NB4 (cell line): ENCODE results near the gene PPFIA1.

Source experiments
- MAX ChIP-seq: IDR thresholded peaks from 2 replicates; pipeline ENCODE4 v1.6.1; 2011; ENCODE audit warnings: low read depth, low read length
- MYC ChIP-seq: IDR thresholded peaks from 2 replicates; pipeline ENCODE4 v1.6.1; 2011; ENCODE audit warnings: low read depth, low read length
- POLR2A ChIP-seq: IDR thresholded peaks from 2 replicates; pipeline ENCODE4 v1.6.1; 2011; ENCODE audit warnings: mild to moderate bottlenecking; ENCODE audit not compliant: insufficient read length; ENCODE audit errors: extremely low read depth
- TF ChIP-seq, protein P1 (sequence below): IDR thresholded peaks from one replicate; pipeline ENCODE4 v1.5.1; 2012; ENCODE audit warnings: low read depth, low read length

DNA sequence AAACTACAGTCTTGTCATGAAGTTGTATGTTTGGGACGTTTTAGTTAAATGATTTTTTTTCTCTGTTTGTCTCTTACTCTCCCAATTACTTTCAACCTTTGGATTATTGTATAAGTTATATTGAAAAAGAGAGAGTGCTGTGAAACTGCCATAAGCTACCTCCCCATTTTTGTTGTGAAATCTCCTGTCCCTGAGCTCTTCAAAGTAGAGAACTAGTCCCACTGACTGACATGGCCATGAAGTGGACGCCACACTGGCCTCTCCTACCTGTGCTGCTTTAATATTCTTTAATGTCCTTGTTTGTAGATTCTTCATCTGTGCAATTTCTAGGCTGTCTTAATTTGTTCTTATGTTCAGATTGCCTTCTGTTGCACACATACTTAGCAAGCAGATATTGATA is 56.3 kb downstream of the PPFIA1 start:
- TF ChIP-seq, protein P1, sequence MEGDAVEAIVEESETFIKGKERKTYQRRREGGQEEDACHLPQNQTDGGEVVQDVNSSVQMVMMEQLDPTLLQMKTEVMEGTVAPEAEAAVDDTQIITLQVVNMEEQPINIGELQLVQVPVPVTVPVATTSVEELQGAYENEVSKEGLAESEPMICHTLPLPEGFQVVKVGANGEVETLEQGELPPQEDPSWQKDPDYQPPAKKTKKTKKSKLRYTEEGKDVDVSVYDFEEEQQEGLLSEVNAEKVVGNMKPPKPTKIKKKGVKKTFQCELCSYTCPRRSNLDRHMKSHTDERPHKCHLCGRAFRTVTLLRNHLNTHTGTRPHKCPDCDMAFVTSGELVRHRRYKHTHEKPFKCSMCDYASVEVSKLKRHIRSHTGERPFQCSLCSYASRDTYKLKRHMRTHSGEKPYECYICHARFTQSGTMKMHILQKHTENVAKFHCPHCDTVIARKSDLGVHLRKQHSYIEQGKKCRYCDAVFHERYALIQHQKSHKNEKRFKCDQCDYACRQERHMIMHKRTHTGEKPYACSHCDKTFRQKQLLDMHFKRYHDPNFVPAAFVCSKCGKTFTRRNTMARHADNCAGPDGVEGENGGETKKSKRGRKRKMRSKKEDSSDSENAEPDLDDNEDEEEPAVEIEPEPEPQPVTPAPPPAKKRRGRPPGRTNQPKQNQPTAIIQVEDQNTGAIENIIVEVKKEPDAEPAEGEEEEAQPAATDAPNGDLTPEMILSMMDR, result no peak
- TF ChIP-seq MAX (no peak), POLR2A (no peak), MYC (no peak)
